ENCODE results near the gene ATP6V1G3. TPM values are rescaled to one million over a fixed set of nuclear protein-coding genes. Genes with fewer than 3 reads are reported as not detected.
"Not testable (repeated sequence)": the region's sequence is repeated elsewhere in the genome, so short reads cannot be mapped to it uniquely, and the experiment has no call there.

ATP6V1G3 gene
- total RNA-seq, 1 donor from 2014 or later = not detected

DNA sequence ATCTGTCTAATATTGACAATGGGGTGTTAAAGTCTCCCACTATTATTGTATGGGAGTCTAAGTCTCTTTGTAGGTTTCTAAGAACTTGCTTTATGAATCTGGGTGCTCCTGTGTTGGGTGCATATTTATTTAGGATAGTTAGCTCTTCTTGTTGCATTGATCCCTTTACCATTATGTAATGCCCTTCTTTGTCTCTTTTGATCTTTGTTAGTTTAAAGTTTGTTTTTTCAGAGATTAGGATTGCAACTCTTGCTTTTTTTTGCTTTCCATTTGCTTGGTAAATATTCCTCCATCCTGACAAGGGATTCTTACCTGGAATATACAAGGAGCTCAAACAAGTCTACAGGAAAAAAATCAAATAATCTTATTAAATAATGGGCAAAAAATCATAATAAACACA is 63.1 kb downstream of the ATP6V1G3 start:
- ATAC-seq; DNase-seq (ENCODE audit: missing footprints); intact Hi-C loops (cut with DNase I): not testable (repeated sequence)

Other genes starting within 250 kb of the ATP6V1G3 start
- 9.7 TPM for gene PTPRC, start 98.4 kb upstream of the ATP6V1G3 start, total RNA-seq

Measured in Right ventricle myocardium inferior (tissue), 1 donor.